Forelimb muscle (tissue), 1 donor: ENCODE results near the gene FOXD3. TPM values are rescaled to one million over a fixed set of nuclear protein-coding genes. Genes with fewer than 3 reads are reported as not detected.

Experiments used
- DNase-seq: peaks from one replicate; pipeline ENCODE4 v3.0.0-alpha.2; 2013; ENCODE audit warnings: low read depth
- polyA plus RNA-seq: library from polyadenylated mRNA; unstranded; fragments of 120-200 nt; gene quantifications from one replicate; pipeline ENCODE4 v1.2.1, GENCODE V29; 2013; ENCODE audit not compliant: insufficient read length

Gene FOXD3
- polyA plus RNA-seq, 1 donor, result 6.5 TPM

GRCh38 chr1:63362073-63362472 is 39.7 kb downstream of the FOXD3 start:
- no peak for DNase-seq

GRCh38 chr1:63362578-63362977 is 40.2 kb downstream of the FOXD3 start:
- no peak for DNase-seq

DNA sequence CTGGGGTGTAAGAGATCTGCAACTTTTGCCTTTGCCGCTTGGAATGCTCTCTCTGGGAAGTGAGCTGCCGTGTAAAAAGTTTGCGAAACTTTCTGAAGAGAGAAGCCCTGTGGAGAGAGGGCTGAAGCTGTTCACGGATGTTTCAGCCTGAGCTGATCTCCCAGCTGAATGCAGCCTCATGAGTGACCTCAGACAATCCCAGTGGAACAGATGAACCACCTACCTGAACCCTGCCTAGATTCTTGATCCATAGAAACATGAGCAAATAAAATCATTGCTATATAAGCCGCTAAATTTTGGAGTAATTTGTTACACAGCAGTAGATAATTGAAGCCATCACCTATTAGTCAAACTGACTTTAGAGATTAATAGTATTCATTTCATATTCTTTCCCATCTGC is 40.6 kb downstream of the FOXD3 start:
- no peak for DNase-seq

DNA sequence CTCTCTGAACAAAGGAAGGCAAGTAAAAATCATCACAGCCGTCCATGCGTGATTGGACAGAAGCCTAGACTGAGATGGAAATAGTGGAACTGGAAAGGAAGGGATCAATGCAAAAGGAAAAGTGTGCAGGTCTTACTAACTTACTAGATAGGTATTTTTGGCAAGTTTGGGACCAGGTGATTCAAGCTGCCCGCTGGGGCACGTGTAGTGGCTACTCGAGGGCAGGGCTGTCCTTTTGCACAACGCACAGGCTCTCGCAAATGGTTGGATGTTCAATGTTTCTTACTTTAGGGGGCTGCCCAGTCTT is 44.5 kb downstream of the FOXD3 start:
- DNase-seq, result no peak

DNA sequence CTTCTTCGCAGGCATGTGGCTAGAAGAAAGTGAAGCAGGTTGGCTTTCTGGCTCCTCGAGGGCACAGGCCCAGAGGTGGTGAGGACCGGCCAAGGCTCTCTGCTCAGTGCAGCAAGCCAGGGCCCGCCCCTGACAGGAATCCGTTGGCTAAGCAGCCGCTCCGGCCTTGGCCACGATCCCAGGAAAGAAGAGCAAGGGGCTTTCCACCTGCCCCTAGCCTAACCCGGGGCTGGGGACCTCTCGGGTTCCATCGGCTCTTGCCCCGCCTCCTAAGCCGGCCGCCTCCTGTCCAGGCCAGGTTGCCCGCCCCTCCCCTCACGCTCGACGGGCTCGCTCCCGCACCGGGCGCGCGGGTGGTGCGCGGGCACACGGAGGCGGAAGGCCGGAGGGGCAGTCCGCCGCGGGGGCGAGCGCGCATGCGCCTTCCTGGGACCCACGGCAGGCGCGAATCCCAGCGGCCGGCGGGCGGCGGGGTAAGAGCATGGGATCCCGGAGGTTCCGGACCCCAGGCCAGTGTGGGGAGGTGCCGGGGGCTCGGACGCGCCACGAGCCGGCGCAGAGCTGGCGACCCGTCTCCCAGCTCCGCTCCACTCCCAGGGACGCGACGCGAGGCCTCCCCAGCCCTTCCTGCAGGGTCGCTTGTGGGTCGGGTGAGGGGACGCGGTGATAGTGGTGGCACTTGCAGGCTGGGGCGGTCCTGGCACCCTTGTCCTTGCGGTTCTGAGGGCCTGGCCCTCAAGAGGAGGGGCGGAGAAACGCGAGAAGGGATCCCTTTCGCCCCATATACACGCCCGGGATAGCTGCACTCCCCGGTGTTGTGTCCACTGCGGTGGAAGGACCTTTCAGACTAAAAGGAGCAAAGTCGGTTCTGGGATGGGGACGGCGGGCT is 45.1 kb downstream of the FOXD3 start, which contains the start of gene ALG6:
Gene ALG6, plus strand, starts transcription at position 413 of the 889 bp plus-strand sequence. CDS start 3,351 bp downstream, outside the sequence.
- peak; percentile 65 for DNase-seq

- DNase-seq, result no peak
These were observed 45.8 kb downstream of the FOXD3 start for GRCh38 chr1:63368131-63368530.

Other genes starting within 250 kb of the FOXD3 start
- gene ALG6, start 45.1 kb downstream of the FOXD3 start, polyA plus RNA-seq, result 16.0 TPM
- 23.0 TPM for gene ITGB3BP, start 200.7 kb downstream of the FOXD3 start, polyA plus RNA-seq
- 9.4 TPM for gene EFCAB7, start 201.0 kb downstream of the FOXD3 start, polyA plus RNA-seq